NCI-H1105 (cell line): Measurements from ENCODE around the gene ANO2.
"Not testable (repeated sequence)": the region's sequence is repeated elsewhere in the genome, so short reads cannot be mapped to it uniquely, and the experiment has no call there.

Source experiments
- DNase-seq: peaks from one replicate; lab custom pipeline; 2025; lab: John Stamatoyannopoulos, UW

ANO2 gene

DNA sequence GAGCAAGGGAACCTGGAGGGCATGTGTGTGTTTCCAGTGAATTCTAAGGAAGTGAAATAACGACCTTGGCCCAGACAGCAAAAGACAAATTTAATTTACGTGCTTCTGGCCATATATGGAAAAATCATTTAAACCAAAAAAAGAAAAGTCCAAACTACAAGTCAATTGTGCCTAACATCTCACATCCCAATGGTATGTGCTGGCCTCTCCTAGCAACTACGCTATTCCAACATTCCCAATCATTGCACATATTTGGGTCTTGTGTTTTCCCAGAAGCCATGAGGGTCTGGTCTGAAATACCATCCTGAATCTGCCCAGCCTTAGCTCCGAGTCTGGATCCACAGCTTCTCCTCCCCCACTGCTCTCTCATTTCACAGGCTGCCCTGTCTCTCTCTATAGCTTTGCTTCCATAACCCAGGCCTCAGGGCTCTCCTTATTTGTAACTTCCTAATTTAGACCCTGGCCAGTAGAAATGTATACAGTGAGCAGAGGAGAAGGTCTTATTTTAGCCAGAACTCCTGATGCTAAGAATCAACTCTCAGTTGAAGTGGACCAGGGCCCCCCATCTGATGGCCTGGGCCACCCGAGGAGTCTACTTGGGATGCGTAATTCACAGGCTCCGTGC, 224.6 kb downstream of the ANO2 start:
- no peak for DNase-seq

GRCh38 chr12:5718680-5719079, 226.4 kb downstream of the ANO2 start:
- no peak for DNase-seq

DNA sequence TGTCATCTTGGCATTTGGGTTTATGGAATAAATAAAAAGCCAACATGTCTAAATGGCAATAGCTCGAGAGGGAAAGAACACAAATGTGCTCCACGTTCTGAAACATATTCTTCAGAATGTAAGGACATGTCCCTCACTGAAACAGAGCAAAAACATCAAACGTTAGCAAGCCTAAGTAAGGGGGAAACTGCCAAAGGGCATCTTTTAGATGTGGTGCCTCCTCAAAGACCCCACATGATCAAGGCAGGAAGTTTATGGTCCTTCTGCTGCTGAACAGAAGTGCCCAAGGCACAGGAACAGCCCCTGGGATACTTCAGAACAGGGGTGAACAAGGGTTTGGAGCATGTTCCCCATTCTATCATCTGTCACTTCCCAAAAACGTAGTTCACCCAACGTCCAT, 227.0 kb downstream of the ANO2 start:
- no peak for DNase-seq

DNA sequence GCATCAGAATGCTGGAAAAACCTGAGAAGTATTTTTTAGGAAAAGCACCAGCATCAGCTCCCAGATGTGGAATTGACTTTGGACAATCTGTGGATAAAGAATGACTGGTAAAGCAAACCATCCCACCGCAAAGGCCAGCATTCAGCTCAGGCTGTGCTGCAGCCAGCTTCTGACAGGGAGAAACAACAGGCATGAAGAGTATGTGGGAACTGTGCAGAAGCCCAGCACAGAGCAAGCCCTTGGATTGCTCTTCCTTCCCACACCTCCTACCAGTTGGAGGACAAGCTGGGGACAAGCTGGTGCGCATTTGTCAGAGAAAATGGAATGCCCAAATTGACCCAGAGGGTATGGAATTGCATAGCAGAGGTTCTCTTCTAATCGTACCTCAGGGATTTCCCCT, 228.1 kb downstream of the ANO2 start:
- no peak for DNase-seq

GRCh38 chr12:5716201-5716600, 228.9 kb downstream of the ANO2 start:
- no peak for DNase-seq

DNA sequence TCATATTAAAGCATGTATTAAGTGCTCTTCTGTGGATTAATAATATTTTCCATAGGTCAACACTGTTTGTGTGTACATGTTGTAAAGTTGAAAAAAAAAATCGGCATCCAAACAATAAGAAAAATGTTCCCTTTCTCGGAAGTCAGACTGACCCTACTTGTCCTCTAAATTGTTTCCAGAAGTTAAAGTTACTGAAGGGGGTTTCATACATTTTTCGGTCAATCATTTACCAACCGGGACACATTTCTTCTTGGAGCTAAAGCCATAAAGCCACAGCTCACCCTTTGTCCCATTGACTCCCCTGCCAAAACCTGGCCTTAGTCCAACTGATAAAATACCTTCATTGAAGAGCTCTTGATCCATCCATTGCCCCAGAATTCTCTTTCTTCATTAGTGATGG, 230.0 kb downstream of the ANO2 start:
- DNase-seq = no peak

- DNase-seq = no peak
These were observed 231.4 kb downstream of the ANO2 start for GRCh38 chr12:5713599-5714081.

- no peak for DNase-seq
These were observed 234.7 kb downstream of the ANO2 start for GRCh38 chr12:5710260-5710878.

- DNase-seq = no peak
These were observed 236.7 kb downstream of the ANO2 start for GRCh38 chr12:5708371-5708770.

DNA sequence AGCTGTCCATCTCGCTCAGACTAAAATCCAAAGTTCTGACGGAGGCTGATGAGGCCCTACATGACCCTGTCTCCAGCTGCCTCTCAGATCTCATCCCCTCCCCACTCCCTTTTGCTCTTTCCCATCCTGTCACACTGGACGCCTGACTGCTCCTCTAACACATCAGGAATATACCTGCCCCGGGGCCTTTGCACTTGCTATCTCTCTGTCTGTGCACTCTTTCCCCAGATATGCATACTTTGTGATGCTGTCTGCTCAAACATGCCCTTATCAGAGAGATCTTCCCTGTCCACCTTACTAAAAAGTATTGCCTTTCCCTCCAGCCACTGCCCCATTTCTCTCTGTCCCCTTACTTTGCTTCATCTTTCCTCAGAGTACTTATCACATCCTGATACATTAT, 238.8 kb downstream of the ANO2 start:
- no peak for DNase-seq

GRCh38 chr12:5705791-5706190, 239.3 kb downstream of the ANO2 start:
- DNase-seq = no peak

- DNase-seq = no peak
These were observed 250.2 kb downstream of the ANO2 start for GRCh38 chr12:5694759-5695409.

GRCh38 chr12:5692850-5693249, 252.2 kb downstream of the ANO2 start:
- no peak for DNase-seq

DNA sequence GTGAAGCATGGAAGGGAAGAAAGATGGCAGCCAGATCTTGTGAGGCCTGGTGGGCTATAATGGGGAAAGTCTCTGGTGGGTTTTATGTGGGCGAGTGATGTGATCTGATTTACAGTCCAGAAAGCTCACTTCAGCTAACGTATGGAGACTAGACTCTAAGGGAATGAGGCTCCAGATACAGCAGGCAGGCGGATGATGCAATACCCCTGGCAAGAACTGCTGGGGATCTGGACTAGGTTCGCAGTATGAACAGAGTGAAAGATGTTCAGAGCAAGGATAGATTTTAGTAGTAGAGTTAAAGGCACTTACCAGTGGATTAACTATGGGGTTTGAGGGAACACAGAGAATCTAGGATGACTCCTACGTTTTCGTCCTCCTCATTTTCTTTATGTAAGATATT, 253.1 kb downstream of the ANO2 start:
- no peak for DNase-seq

GRCh38 chr12:5690240-5690639, 254.8 kb downstream of the ANO2 start:
- no peak for DNase-seq

- DNase-seq = no peak
These were observed 255.3 kb downstream of the ANO2 start for GRCh38 chr12:5689773-5690172.

DNA sequence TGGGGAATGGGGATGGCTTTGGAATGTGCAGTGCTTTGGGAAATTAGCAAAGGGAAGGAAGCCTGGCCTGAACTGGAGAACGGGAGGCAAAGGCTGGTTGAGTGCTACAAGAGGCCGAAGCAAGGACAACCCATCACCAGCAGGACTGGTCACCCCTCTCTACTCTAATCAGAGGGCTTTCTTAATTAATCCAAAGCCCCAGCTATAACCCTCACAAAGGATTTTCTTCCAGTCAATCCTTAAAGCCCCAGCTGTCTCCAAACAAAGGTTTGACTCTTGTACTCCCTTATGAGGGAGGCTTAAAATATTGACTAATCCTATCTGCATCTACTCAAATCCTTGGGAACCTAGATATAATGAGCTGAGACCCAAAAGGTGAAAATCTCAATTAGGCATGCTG, 256.8 kb downstream of the ANO2 start:
- no peak for DNase-seq

DNA sequence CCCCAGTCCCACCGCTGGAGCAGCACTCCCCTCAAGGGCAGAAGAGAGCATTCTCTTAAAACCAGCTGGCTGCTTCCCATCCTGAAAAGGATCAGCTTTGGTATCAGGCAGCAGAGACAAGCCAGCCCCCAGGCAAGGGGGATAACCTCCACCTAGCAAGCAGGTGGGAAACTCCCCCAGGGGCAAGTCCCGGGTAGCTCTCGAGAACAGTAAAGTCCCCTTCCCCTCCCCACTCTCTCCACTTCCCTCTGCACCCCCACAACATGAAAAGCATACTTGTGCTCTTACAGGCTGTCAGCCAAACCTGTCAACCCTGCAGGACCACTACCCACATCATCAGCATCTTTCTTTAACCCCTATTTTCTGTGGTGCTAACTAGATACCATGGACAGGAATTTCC, 259.1 kb downstream of the ANO2 start:
- no peak for DNase-seq

DNA sequence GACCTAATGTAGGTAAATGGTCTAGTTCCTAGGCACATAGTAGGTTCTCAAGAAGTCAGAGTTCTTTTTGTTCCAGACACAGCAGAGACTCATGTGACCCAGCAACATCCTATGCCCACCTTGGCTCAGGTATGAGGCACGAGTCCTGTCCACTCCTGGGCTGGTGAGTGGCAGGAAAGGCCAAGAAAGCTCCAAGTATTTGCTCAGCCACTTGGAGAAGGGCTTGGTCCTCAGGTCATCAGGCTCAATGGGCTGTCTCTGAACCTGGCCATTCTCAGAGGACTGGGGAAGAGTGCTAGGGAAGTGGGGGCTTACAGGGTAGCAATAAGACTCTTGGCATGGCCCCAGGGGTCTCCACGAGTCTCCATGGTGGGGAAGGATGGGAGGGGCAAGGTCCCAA, 260.1 kb downstream of the ANO2 start:
- DNase-seq = no peak

DNA sequence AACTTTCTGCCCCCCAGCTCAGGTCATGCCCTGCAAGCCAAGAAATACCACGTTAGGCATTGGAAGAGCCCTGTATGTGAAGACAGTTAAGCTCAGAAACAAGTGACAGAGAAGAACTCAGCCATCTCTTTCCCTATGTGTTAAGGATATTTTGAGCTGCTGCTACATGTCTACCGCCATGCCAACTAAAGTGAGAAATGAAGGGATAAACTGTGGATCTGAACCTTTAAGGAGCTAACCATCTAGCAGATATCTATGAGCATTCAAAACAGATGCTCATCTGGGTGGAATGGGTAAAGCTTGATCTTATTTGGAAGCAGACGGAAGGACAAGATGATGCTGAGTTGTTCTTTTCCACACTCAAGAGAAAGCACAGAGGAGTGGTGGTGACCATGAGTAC, 262.5 kb downstream of the ANO2 start:
- DNase-seq = no peak

DNA sequence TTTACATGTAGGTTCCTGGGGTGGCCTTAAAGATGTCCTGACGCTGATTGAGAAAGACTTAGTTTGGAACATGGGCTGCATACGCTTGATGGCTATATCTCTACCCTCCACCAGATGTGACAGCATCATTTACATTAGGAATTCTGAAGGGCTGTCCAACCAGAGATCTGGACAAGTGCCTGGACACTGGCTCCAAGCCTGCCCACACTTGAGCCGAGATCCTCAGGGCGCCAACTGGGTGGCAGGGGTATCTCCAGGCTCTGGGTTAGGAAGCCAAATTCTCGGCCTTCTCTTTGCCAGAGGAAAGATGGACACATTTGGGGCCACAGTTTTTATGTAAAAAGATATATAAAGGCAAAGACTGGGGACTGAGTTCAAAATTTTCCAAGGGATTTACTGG, 266.9 kb downstream of the ANO2 start:
- DNase-seq = no peak

GRCh38 chr12:5669624-5670023, 275.4 kb downstream of the ANO2 start:
- DNase-seq = not testable (repeated sequence)

- DNase-seq = no peak
These were observed 279.4 kb downstream of the ANO2 start for GRCh38 chr12:5665615-5666014.

DNA sequence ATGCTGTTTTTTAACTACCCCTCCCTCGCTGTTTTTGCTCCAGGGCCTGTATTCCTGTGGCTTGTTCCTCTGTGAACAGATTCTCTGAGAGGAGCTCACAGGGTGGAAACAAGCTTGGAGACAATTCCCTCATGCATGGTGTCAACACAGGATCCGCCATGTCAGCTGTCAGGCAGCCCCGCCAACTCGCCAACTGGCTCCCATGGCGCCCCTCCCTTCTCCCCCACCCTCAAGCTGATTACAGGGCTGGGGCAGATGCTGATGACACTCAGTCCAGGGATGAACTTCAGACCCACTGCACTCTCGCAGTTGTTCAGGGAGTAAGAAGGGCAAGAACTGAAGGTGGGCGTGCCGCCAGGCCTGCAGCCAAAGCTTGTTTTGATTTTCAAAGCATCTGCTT, 283.2 kb downstream of the ANO2 start:
- no peak for DNase-seq
